Body of pancreas (tissue), 4 donors: ENCODE results near the gene LENG9.

Experiments
- CTCF ChIP-seq, 7 experiments: fragments of 450-650 bp in 4 of 7; fragments of 200-600 bp in 3 of 7; sonication (generic) in 3 of 7; IDR thresholded peaks; one replicate each; pipeline ENCODE4 v1.5.1; 2016 to 2019; ENCODE audit warnings: antibody characterized with exemption in 7 of 7
- POLR2A ChIP-seq, 3 donors: fragments of 450-650 bp; IDR thresholded peaks; one replicate each; pipeline ENCODE4 v1.6.1; 2016; ENCODE audit warnings: antibody characterized with exemption in 3 of 3, mild to moderate bottlenecking in 2 of 3

DNA sequence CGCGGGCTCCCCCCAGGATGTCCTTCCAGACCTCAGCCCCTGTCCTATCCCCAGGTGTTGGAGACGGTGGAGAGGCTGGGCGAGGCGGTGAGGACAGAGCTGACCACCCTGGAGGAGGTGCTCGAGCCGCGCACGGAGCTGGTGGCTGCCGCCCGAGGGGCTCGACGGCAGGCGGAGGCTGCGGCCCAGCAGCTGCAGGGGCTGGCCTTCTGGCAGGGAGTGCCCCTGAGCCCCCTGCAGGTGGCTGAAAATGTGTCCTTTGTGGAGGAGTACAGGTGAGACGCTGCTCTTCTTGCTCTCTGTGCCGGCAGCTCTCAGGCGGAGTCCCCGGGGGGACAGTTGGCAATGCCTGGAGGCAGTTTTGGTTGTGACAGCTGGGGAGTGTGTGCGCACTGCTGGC, 41.4 kb downstream of the LENG9 start:
- TF ChIP-seq POLR2A (IDR thresholded peaks at IDR 0.05) (no peak), CTCF (IDR thresholded peaks at IDR 0.05) (no peak)
